Measurements from ENCODE around the gene PIEZO2. TPM values are rescaled to one million over a fixed set of nuclear protein-coding genes. Genes with fewer than 3 reads are reported as not detected.

The PIEZO2 gene
- polyA plus RNA-seq, 1 donor from 2014 or later: 0.30 TPM

GRCh38 chr18:11042247-11042646 is 107.1 kb downstream of the PIEZO2 start:
- H4K20me1 ChIP-seq (ENCODE audit: insufficient read depth): no peaks in the 10 kb centered on the region
- TF ChIP-seq POLR2AphosphoS5 (IDR thresholded peaks at IDR 0.05): no peak
- no peak for TF ChIP-seq TAF1 (IDR thresholded peaks at IDR 0.05; ENCODE audit: low read depth)
- H3K27me3 ChIP-seq (ENCODE audit: insufficient read depth, low read depth, low read length): no peaks in the 10 kb centered on the region
- no peaks in the 10 kb centered on the region for H3K9me3 ChIP-seq (ENCODE audit: low read length)
- no peaks in the 10 kb centered on the region for H3K9me2 ChIP-seq (ENCODE audit: insufficient read depth, low read length)
- H3K4me2 ChIP-seq (ENCODE audit: low read length): no peak overlapping the region
- H2AFZ ChIP-seq (ENCODE audit: low read depth, low read length): no peak overlapping the region
- no peaks in the 10 kb centered on the region for H3F3A ChIP-seq (ENCODE audit: insufficient read depth, low read length, poor library complexity, severe bottlenecking)
- H3K27ac ChIP-seq (ENCODE audit: low read length): no peak overlapping the region
- H3K36me3 ChIP-seq (ENCODE audit: insufficient read depth, low read length): no peaks in the 10 kb centered on the region
- no peaks in the 10 kb centered on the region for H3K79me2 ChIP-seq (replicated peaks; ENCODE audit: insufficient read depth, low read length)
- H3K9ac ChIP-seq (ENCODE audit: low read length): no peak overlapping the region
- H3K4me3 ChIP-seq (ENCODE audit: low read length): no peak overlapping the region

- Histone ChIP-seq H3K4me2 (ENCODE audit: low read length) (no peak overlapping the region), H3K4me3 (ENCODE audit: low read length) (no peak overlapping the region), H3K9me3 (ENCODE audit: low read length) (no peaks in the 10 kb centered on the region), H3K36me3 (ENCODE audit: insufficient read depth, low read length) (no peaks in the 10 kb centered on the region), H3K27ac (ENCODE audit: low read length) (no peak overlapping the region), H2AFZ (ENCODE audit: low read depth, low read length) (no peak overlapping the region), H4K20me1 (ENCODE audit: insufficient read depth) (no peaks in the 10 kb centered on the region), H3K79me2 (replicated peaks; ENCODE audit: insufficient read depth, low read length) (no peaks in the 10 kb centered on the region), H3K9ac (ENCODE audit: low read length) (no peak overlapping the region), H3F3A (ENCODE audit: insufficient read depth, low read length, poor library complexity, severe bottlenecking) (no peaks in the 10 kb centered on the region), H3K27me3 (ENCODE audit: insufficient read depth, low read depth, low read length) (no peaks in the 10 kb centered on the region), H3K9me2 (ENCODE audit: insufficient read depth, low read length) (no peaks in the 10 kb centered on the region)
- TF ChIP-seq EZH2 (IDR thresholded peaks at IDR 0.05; ENCODE audit: borderline replicate concordance, insufficient read depth, low read length, poor library complexity, severe bottlenecking) (no peak), CTCF (IDR thresholded peaks at IDR 0.05; ENCODE audit: poor library complexity, severe bottlenecking) (no peak), SMC3 (conservative IDR thresholded peaks at IDR 0.05; ENCODE audit: poor library complexity) (no peak), RAD21 (conservative IDR thresholded peaks at IDR 0.05) (no peak), MXI1 (conservative IDR thresholded peaks at IDR 0.05; ENCODE audit: poor library complexity, severe bottlenecking) (no peak), EP300 (conservative IDR thresholded peaks at IDR 0.05; ENCODE audit: poor library complexity, severe bottlenecking) (no peak), REST (IDR thresholded peaks at IDR 0.05; ENCODE audit: borderline replicate concordance) (no peak), POLR2AphosphoS5 (IDR thresholded peaks at IDR 0.05) (no peak), TAF1 (IDR thresholded peaks at IDR 0.05; ENCODE audit: low read depth) (no peak)
These were observed 108.3 kb downstream of the PIEZO2 start for GRCh38 chr18:11040823-11041656.
